HEK293T (cell line): ENCODE results near the gene PLSCR4.
"Not testable (repeated sequence)": the region's sequence is repeated elsewhere in the genome, so short reads cannot be mapped to it uniquely, and the experiment has no call there.

ENCODE experiments used
- CTCF ChIA-PET: fragments of 350-600 bp; formaldehyde crosslinking; extraction: SDS; loops from one replicate; lab custom pipeline; 2021; ENCODE audit warnings: antibody characterized with exemption, inconsistent platforms; lab: Yijun Ruan, JAX
- POLR2A ChIA-PET: fragments of 350-600 bp; formaldehyde crosslinking; extraction: SDS; loops from one replicate; lab custom pipeline; 2020; ENCODE audit warnings: antibody characterized with exemption, inconsistent platforms; lab: Yijun Ruan, JAX
- DNase-seq: peaks from one replicate; pipeline ENCODE4 v3.0.0; 2012; ENCODE audit warnings: mixed read lengths; ENCODE audit errors: extremely low spot score
- ARNT ChIP-seq: fragments of 450-650 bp; IDR thresholded peaks from 2 replicates; pipeline ENCODE4 v1.6.1; 2017; ENCODE audit warnings: mild to moderate bottlenecking
- BHLHE40 ChIP-seq: fragments of 450-650 bp; IDR thresholded peaks from 2 replicates; pipeline ENCODE4 v1.6.1; 2016; ENCODE audit warnings: mild to moderate bottlenecking, moderate library complexity, borderline replicate concordance
- CTBP1 ChIP-seq: fragments of 450-650 bp; IDR thresholded peaks from 2 replicates; pipeline ENCODE4 v1.6.1; 2016; ENCODE audit warnings: borderline replicate concordance
- ELF4 ChIP-seq: fragments of 450-650 bp; IDR thresholded peaks from 2 replicates; pipeline ENCODE4 v1.6.1; 2017; ENCODE audit warnings: antibody characterized with exemption
- FOXA1 ChIP-seq: fragments of 450-650 bp; IDR thresholded peaks from 2 replicates; pipeline ENCODE4 v1.6.1; 2016; ENCODE audit warnings: mild to moderate bottlenecking
- FOXK2 ChIP-seq: fragments of 450-650 bp; IDR thresholded peaks from 2 replicates; pipeline ENCODE4 v1.6.1; 2016; ENCODE audit warnings: mild to moderate bottlenecking
- FOXM1 ChIP-seq: fragments of 450-650 bp; IDR thresholded peaks from 2 replicates; pipeline ENCODE4 v1.6.1; 2017; ENCODE audit warnings: mild to moderate bottlenecking, borderline replicate concordance
- HDGF ChIP-seq: fragments of 450-650 bp; IDR thresholded peaks from 2 replicates; pipeline ENCODE4 v1.6.1; 2017; ENCODE audit warnings: antibody characterized with exemption, borderline replicate concordance
- L3MBTL2 ChIP-seq: fragments of 450-650 bp; conservative IDR thresholded peaks from 2 replicates; pipeline ENCODE4 v1.6.1; 2016; ENCODE audit warnings: mild to moderate bottlenecking
- LEF1 ChIP-seq: fragments of 450-650 bp; IDR thresholded peaks from 2 replicates; pipeline ENCODE4 v1.6.1; 2017; ENCODE audit warnings: mild to moderate bottlenecking, borderline replicate concordance
- NFRKB ChIP-seq: fragments of 450-650 bp; IDR thresholded peaks from 2 replicates; pipeline ENCODE4 v1.6.1; 2016; ENCODE audit warnings: mild to moderate bottlenecking, moderate library complexity
- PKNOX1 ChIP-seq: fragments of 450-650 bp; IDR thresholded peaks from 2 replicates; pipeline ENCODE4 v1.6.1; 2016
- SP1 ChIP-seq: fragments of 450-650 bp; IDR thresholded peaks from 2 replicates; pipeline ENCODE4 v1.6.1; 2017
- SUZ12 ChIP-seq: fragments of 450-650 bp; IDR thresholded peaks from 2 replicates; pipeline ENCODE4 v1.6.1; 2016; ENCODE audit warnings: mild to moderate bottlenecking
- TARDBP ChIP-seq: fragments of 450-650 bp; IDR thresholded peaks from 2 replicates; pipeline ENCODE4 v1.6.1; 2016
- ZNF384 ChIP-seq: fragments of 450-650 bp; IDR thresholded peaks from 2 replicates; pipeline ENCODE4 v1.6.1; 2016

PLSCR4 gene

DNA sequence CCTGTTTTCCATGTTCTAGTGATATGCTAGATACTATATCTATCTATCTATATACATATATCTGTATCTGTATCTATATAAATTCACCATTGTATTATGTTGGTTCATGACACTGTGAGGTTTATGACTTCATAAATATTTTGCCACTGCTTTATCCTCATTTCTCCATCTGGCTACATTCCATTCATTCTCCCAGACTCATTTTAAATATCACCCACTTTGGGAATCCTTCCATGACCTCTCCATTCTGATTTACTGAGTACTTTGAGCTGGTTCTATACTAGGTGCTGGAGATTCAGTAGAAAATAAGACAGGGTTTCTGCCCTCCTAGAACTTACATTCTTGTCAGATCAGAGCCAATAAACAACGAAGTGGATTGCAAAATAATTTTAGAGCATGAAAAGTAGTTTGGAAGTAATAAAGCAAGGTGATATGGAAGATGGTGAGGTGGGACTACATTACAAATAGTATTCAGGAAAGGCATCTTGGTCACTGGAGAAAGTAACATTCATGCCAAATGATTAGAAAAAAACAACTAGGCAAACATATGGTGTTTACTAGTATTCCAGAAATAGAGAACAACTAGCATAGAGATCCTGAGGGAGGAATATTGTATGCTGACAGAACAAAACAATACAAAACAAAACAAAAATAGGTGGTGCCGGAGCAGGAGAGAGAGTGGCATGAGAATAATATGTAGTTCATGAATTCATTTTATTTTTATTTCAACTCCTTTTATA, 11.6 kb upstream of the PLSCR4 start:
- ChIA-PET POLR2A (no interaction called here), CTCF (no interaction called here)
- DNase-seq: no peak
- TF ChIP-seq CTBP1: no peak
- TF ChIP-seq BHLHE40: no peak
- no peak for TF ChIP-seq PKNOX1
- no peak for TF ChIP-seq L3MBTL2
- TF ChIP-seq FOXK2: no peak
- TF ChIP-seq ZNF384: no peak
- TF ChIP-seq ELF4: no peak
- TF ChIP-seq SUZ12: no peak
- TF ChIP-seq HDGF: no peak
- TF ChIP-seq SP1: no peak
- no peak for TF ChIP-seq NFRKB
- TF ChIP-seq LEF1: no peak
- no peak for TF ChIP-seq FOXA1

GRCh38 chr3:146259880-146260589, 9.1 kb upstream of the PLSCR4 start:
- no peak for TF ChIP-seq FOXK2
- no peak for TF ChIP-seq BHLHE40
- TF ChIP-seq HDGF: no peak
- no peak for DNase-seq
- ChIA-PET POLR2A (no interaction called here), CTCF (no interaction called here)

- CTCF ChIA-PET: interaction anchor here (0.5 kb wide), 1 partner anchor 332 kb away, joined by 3 read pairs; no protein-coding TSS in a partner anchor
- POLR2A ChIA-PET: no interaction called here
- no peak for TF ChIP-seq LEF1
- no peak for TF ChIP-seq HDGF
- no peak for TF ChIP-seq L3MBTL2
- no peak for TF ChIP-seq SP1
- TF ChIP-seq TARDBP: no peak
- no peak for TF ChIP-seq SUZ12
- TF ChIP-seq FOXA1: no peak
- no peak for TF ChIP-seq BHLHE40
- DNase-seq: no peak
Observed at GRCh38 chr3:146256851-146257486, 6.1 kb upstream of the PLSCR4 start.

GRCh38 chr3:146252445-146252844, 1.5 kb upstream of the PLSCR4 start:
- DNase-seq, POLR2A ChIA-PET, CTCF ChIA-PET: not testable (repeated sequence)

GRCh38 chr3:146249921-146250320, 984 bp downstream of the PLSCR4 start:
- DNase-seq: no peak
- CTCF ChIA-PET: no interaction called here
- POLR2A ChIA-PET: no interaction called here
- TF ChIP-seq SUZ12 (no peak), CTBP1 (no peak), ZNF384 (no peak), TARDBP (no peak)

DNA sequence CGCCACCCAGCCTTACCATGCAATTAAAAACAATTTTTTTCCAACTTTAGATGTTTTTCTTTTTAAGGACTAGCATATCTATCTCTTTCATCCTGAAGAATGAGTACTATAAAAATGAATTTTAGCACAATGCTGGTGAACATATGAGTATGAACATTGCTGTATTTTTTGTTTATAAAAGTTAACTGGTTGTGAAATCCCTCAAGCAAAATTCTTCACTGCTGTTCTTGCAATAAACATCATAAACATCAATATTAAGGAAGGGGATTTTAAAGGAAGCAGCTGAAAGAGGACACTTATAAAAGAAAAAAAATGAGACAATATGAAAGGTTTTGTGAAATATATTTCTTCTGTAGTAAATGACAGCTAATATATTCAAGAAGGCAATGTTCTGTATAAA, 3.0 kb downstream of the PLSCR4 start:
- ChIA-PET POLR2A (no interaction called here), CTCF (no interaction called here)
- no peak for DNase-seq
- no peak for TF ChIP-seq NFRKB
- no peak for TF ChIP-seq TARDBP
- TF ChIP-seq FOXM1: no peak
- TF ChIP-seq ZNF384: no peak
- TF ChIP-seq FOXA1: no peak
- no peak for TF ChIP-seq FOXK2
- TF ChIP-seq SUZ12: no peak
- TF ChIP-seq SP1: no peak
- TF ChIP-seq ARNT: no peak
- TF ChIP-seq BHLHE40: no peak
- TF ChIP-seq CTBP1: no peak
- no peak for TF ChIP-seq L3MBTL2
- TF ChIP-seq LEF1: no peak
- no peak for TF ChIP-seq HDGF
- TF ChIP-seq PKNOX1: no peak
- TF ChIP-seq ELF4: no peak

DNA sequence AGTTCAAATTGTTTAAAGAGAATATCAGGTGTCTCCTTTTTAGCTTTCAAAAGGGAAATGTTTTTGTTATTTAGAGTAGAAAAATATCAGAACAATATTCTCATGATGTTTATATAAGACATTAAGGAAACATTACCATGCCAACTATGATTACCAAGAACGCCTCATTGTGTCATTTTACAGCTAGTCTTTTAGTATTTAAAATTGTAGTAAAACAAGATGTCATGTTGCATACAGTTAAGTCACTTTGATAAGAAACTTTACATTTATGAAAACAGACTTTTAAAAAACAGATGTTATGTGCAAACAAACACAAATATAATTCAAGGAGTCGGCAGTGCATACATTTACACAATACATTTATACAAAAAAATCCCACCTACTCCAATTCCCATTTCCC, 4.4 kb downstream of the PLSCR4 start:
- ChIA-PET CTCF (no interaction called here), POLR2A (no interaction called here)
- DNase-seq: no peak
- TF ChIP-seq CTBP1: no peak
- TF ChIP-seq ZNF384: no peak
- TF ChIP-seq TARDBP: no peak
- TF ChIP-seq L3MBTL2: no peak
- TF ChIP-seq FOXK2: no peak
